SK-N-SH treated with all-trans-retinoic acid at 6 μM for 48 hours (cell line): ENCODE data around the gene PYGL.

Source experiments
- ARNTL ChIP-seq: fragments of 450-650 bp; formaldehyde crosslinking; IDR thresholded peaks from 2 replicates; pipeline ENCODE4 v1.5.0; 2020; ENCODE audit warnings: low read depth, mild to moderate bottlenecking, moderate library complexity, borderline replicate concordance
- CSDC2 ChIP-seq: fragments of 250-450 bp; sonication (Bioruptor Pico); IDR thresholded peaks from 2 replicates; pipeline ENCODE4 v1.5.0; 2020; ENCODE audit warnings: mild to moderate bottlenecking, moderate library complexity
- ESRRG ChIP-seq: fragments of 250-450 bp; sonication (Bioruptor Pico); IDR thresholded peaks from 2 replicates; pipeline ENCODE4 v1.6.1; 2021; ENCODE audit warnings: mild to moderate bottlenecking
- PATZ1 ChIP-seq: fragments of 250-450 bp; sonication (Bioruptor Pico); IDR thresholded peaks from 2 replicates; pipeline ENCODE4 v1.8.0; 2020; ENCODE audit warnings: mild to moderate bottlenecking, moderate library complexity, borderline replicate concordance
- RARB ChIP-seq: fragments of 250-450 bp; sonication (Bioruptor Pico); IDR thresholded peaks from 2 replicates; pipeline ENCODE4 v1.8.0; 2021; ENCODE audit warnings: mild to moderate bottlenecking, moderate library complexity
- ZFP3 ChIP-seq: fragments of 250-450 bp; sonication (Bioruptor Pico); IDR thresholded peaks from 2 replicates; pipeline ENCODE4 v1.5.0; 2020; ENCODE audit warnings: mild to moderate bottlenecking, moderate library complexity
- ZNF70 ChIP-seq: fragments of 450-650 bp; formaldehyde crosslinking; IDR thresholded peaks from 2 replicates; pipeline ENCODE4 v1.5.0; 2020; ENCODE audit warnings: mild to moderate bottlenecking, moderate library complexity

- TF ChIP-seq CSDC2 (CRISPR knock-in tag): no peak
- no peak for TF ChIP-seq ESRRG (CRISPR knock-in tag)
- no peak for TF ChIP-seq RARB (CRISPR knock-in tag)
- TF ChIP-seq ZFP3: no peak
- no peak for TF ChIP-seq ZNF70 (CRISPR knock-in tag)
- TF ChIP-seq PATZ1 (CRISPR knock-in tag): no peak
- no peak for TF ChIP-seq ARNTL (CRISPR knock-in tag)
Measured at GRCh38 chr14:50883827-50884197, 60.5 kb downstream of the PYGL start.
